Vagina (tissue), 2 donors: ENCODE data around the gene CYP46A1. TPM values are rescaled to one million over a fixed set of nuclear protein-coding genes. Genes with fewer than 3 reads are reported as not detected.

Source experiments
- DNase-seq, 2 donors: peaks; one replicate each; pipeline ENCODE4 v3.0.0-alpha.2; 2017; ENCODE audit errors: extremely low spot score in 2 of 2
- H3K27ac ChIP-seq: fragments of 200-600 bp; sonication (generic); one replicate; pipeline ENCODE4 v1.5.1; 2019
- H3K27me3 ChIP-seq: fragments of 200-600 bp; sonication (generic); one replicate; pipeline ENCODE4 v1.5.1; 2019
- H3K36me3 ChIP-seq, 2 donors: fragments of 200-600 bp; sonication (generic); one replicate each; pipeline ENCODE4 v1.5.1; 2017 to 2019
- H3K4me1 ChIP-seq: fragments of 200-600 bp; sonication (generic); one replicate; pipeline ENCODE4 v1.5.1; 2019
- H3K4me3 ChIP-seq, 2 donors: fragments of 200-600 bp; sonication (generic); 1 replicate in 1 of 2; 2 replicates in 1 of 2; pipeline ENCODE4 v1.5.1; 2016 to 2019
- H3K9me3 ChIP-seq: fragments of 200-600 bp; sonication (generic); one replicate; pipeline ENCODE4 v1.5.1; 2019
- CTCF ChIP-seq, 3 experiments: fragments of 450-650 bp in 2 of 3; fragments of 200-600 bp in 1 of 3; sonication (generic) in 1 of 3; IDR thresholded peaks; one replicate each; pipeline ENCODE4 v1.5.1; 2017 to 2019; ENCODE audit warnings: antibody characterized with exemption in 3 of 3, mild to moderate bottlenecking in 2 of 3, moderate library complexity in 2 of 3
- POLR2A ChIP-seq, 2 donors: fragments of 450-650 bp; IDR thresholded peaks; one replicate each; pipeline ENCODE4 v1.6.1; 2017; ENCODE audit warnings: antibody characterized with exemption in 2 of 2, mild to moderate bottlenecking in 2 of 2, moderate library complexity in 2 of 2
- POLR2AphosphoS5 ChIP-seq, 2 donors: sonication (generic); formaldehyde crosslinking; IDR thresholded peaks; one replicate each; pipeline ENCODE4 v1.9.0; 2017; ENCODE audit warnings: antibody characterized with exemption in 2 of 2, mild to moderate bottlenecking in 2 of 2, low read depth in 1 of 2; ENCODE audit not compliant: insufficient read depth in 1 of 2
- intact Hi-C: fragments of 100-400 bp; cut with DNase I; formaldehyde crosslinking; loops from one replicate; pipeline ENCODE4 v1.15.1; 2023
- total RNA-seq: library from RNA; depleted of rRNA; stranded (reverse); fragments of >200 nt; gene quantifications from one replicate; pipeline ENCODE4 v1.2.3, GENCODE V29; 2016

Gene CYP46A1
- total RNA-seq, 1 donor from 2014 or later: 1.2 TPM

- no peak overlapping the region for H3K4me3 ChIP-seq
- intact Hi-C loops: no loop called here
- H3K4me1 ChIP-seq: peaks cover 14% of the 10 kb centered on the region
- TF ChIP-seq CTCF (IDR thresholded peaks at IDR 0.05) (no peak), POLR2AphosphoS5 (IDR thresholded peaks at IDR 0.05; ENCODE audit: insufficient read depth in 1 of 2, low read depth in 1 of 2) (no peak), POLR2A (IDR thresholded peaks at IDR 0.05) (no peak)
- H3K27ac ChIP-seq: no peak overlapping the region
- H3K36me3 ChIP-seq: no peaks in the 10 kb centered on the region
- H3K9me3 ChIP-seq: no peaks in the 10 kb centered on the region
- no peaks in the 10 kb centered on the region for H3K27me3 ChIP-seq
- DNase-seq: no peak
Observed at GRCh38 chr14:99647411-99647810, 36.7 kb upstream of the CYP46A1 start.

GRCh38 chr14:99648027-99648784 lies 35.9 kb upstream of the CYP46A1 start:
- H3K27me3 ChIP-seq: no peaks in the 10 kb centered on the region
- H3K27ac ChIP-seq: no peak overlapping the region
- peaks cover 14% of the 10 kb centered on the region for H3K4me1 ChIP-seq
- no peak for DNase-seq
- no peaks in the 10 kb centered on the region for H3K9me3 ChIP-seq
- intact Hi-C loops: no loop called here
- no peaks in the 10 kb centered on the region for H3K36me3 ChIP-seq
- TF ChIP-seq POLR2A (IDR thresholded peaks at IDR 0.05) (no peak), POLR2AphosphoS5 (IDR thresholded peaks at IDR 0.05; ENCODE audit: insufficient read depth in 1 of 2, low read depth in 1 of 2) (no peak), CTCF (IDR thresholded peaks at IDR 0.05) (no peak)
- no peak overlapping the region for H3K4me3 ChIP-seq

GRCh38 chr14:99649219-99649618 lies 34.9 kb upstream of the CYP46A1 start:
- Histone ChIP-seq H3K9me3 (no peaks in the 10 kb centered on the region), H3K4me3 (no peak overlapping the region), H3K36me3 (no peaks in the 10 kb centered on the region), H3K4me1 (peaks cover 18% of the 10 kb centered on the region), H3K27ac (no peak overlapping the region), H3K27me3 (no peaks in the 10 kb centered on the region)
- TF ChIP-seq POLR2A (IDR thresholded peaks at IDR 0.05): no peak
- TF ChIP-seq POLR2AphosphoS5 (IDR thresholded peaks at IDR 0.05; ENCODE audit: insufficient read depth in 1 of 2, low read depth in 1 of 2): peak in 1 of 2 donors; percentile 42
- no peak for TF ChIP-seq CTCF (IDR thresholded peaks at IDR 0.05)
- intact Hi-C loops: no loop called here
- no peak for DNase-seq

GRCh38 chr14:99649643-99650042 lies 34.5 kb upstream of the CYP46A1 start:
- Histone ChIP-seq H3K4me3 (no peak overlapping the region), H3K4me1 (peaks cover 20% of the 10 kb centered on the region), H3K36me3 (no peaks in the 10 kb centered on the region), H3K27me3 (no peaks in the 10 kb centered on the region), H3K9me3 (no peaks in the 10 kb centered on the region), H3K27ac (no peak overlapping the region)
- intact Hi-C loops: no loop called here
- no peak for TF ChIP-seq POLR2A (IDR thresholded peaks at IDR 0.05)
- peak in 1 of 2 donors; percentile 2 for TF ChIP-seq POLR2AphosphoS5 (IDR thresholded peaks at IDR 0.05; ENCODE audit: insufficient read depth in 1 of 2, low read depth in 1 of 2)
- DNase-seq: no peak

GRCh38 chr14:99650189-99650588 lies 33.9 kb upstream of the CYP46A1 start:
- TF ChIP-seq POLR2AphosphoS5 (IDR thresholded peaks at IDR 0.05; ENCODE audit: insufficient read depth in 1 of 2, low read depth in 1 of 2): no peak
- TF ChIP-seq POLR2A (IDR thresholded peaks at IDR 0.05): no peak
- TF ChIP-seq CTCF (IDR thresholded peaks at IDR 0.05): no peak
- Histone ChIP-seq H3K27me3 (no peaks in the 10 kb centered on the region), H3K4me3 (no peak overlapping the region), H3K9me3 (no peaks in the 10 kb centered on the region), H3K36me3 (no peaks in the 10 kb centered on the region), H3K4me1 (peaks cover 16% of the 10 kb centered on the region), H3K27ac (no peak overlapping the region)
- intact Hi-C loops: no loop called here
- DNase-seq: no peak
